22Rv1 (cell line): ENCODE data around the gene NR1I3.

Experiments
- H3K27ac ChIP-seq: fragments of 450-650 bp; 2 replicates; pipeline ENCODE4 v1.5.1; 2017
- CTCF ChIP-seq: fragments of 450-650 bp; IDR thresholded peaks from 2 replicates; pipeline ENCODE4 v1.5.1; 2017; ENCODE audit warnings: mild to moderate bottlenecking
- ZFX ChIP-seq: fragments of 450-650 bp; IDR thresholded peaks from 2 replicates; pipeline ENCODE4 v1.6.1; 2017; ENCODE audit warnings: antibody characterized with exemption, borderline replicate concordance

Gene NR1I3

DNA sequence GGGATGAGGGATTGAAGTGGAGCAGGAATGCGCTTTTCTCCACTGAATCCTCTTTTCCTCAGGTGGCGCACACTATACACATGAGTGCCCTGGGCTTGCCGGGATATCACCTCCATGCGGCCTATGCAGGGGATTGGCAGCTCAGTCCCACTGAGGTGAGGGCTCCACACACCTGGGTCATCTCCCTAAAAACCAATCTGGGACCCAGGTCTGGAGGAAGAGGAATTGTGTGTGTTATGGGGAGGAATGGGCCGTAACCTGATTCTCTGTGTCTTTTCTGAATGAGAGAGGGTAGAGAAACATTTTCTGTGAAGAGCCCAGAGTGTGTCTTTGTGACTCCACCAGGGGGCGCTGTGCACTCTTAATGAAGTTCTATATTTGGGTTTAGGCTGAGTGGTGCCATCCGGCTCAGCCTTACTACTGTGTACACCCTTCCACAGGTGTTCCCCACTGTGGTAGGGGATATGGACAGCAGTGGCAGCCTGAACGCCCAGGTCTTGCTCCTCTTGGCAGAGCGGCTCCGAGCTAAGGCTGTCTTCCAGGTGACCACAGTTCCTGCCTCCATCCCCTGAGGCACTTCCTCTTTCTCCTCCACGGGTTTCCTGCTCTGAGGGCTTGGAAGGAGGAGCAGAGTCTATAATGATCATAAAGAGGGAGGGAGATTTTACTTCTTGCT lies 10.7 kb downstream of the NR1I3 start:
- peak overlapping the region; percentile 84 for H3K27ac ChIP-seq
- peak; percentile 96 for TF ChIP-seq CTCF
- TF ChIP-seq ZFX, result no peak

GRCh38 chr1:161226759-161227158 lies 11.2 kb downstream of the NR1I3 start:
- TF ChIP-seq CTCF, result no peak
- no peak for TF ChIP-seq ZFX
- H3K27ac ChIP-seq, result peak overlapping the region; percentile 84

DNA sequence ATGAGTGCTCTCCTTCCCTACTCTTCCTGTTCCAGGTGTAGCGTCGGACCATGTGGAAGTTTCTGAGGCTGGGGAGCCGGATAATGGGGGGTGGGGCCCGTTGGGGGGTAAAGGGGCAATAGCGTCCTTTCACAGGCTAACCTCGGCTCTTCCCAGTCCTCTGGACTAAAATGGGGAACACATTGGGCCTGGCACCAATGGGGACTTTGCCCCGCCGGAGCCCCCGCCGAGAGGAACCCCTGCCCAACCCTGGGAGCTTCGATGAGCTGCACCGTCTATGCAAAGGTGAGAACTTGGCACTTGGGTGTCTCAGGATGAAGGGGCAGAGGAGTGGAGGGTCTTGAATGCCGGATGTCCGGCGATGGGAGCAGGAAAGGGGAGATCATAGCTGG lies 11.7 kb downstream of the NR1I3 start:
- peak overlapping the region; percentile 84 for H3K27ac ChIP-seq
- TF ChIP-seq ZFX, result no peak
- no peak for TF ChIP-seq CTCF

- H3K27ac ChIP-seq, result peak within 1 kb of the TSS; percentile 84
- TF ChIP-seq ZFX (no peak), CTCF (peak; percentile 90)
Measured at GRCh38 chr1:161225534-161226319, 12.3 kb downstream of the NR1I3 start, which contains the start of gene TOMM40L. TSS of gene TOMM40L (plus strand) at chr1:161226060. CDS start at chr1:161226490, 430 bp downstream.

DNA sequence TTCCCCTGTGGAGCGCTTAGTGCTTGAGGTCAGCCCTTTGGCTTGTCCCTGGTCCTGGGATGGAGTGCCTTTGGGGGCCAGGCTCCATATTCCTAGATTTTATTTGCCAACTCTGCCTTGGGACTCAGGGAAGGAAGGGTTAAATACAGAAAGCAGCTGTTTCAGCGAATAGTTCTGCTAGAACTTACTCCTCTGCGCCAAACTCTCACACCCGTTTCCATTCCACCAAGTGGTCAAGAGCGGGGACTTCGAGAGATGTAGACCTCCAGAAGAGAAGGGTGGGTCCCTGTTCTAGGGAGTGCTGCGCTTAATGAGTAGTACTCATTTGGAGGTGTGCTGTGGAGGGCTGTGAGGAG lies 12.8 kb downstream of the NR1I3 start:
- TF ChIP-seq CTCF (no peak), ZFX (no peak)
- peak overlapping the region; percentile 84 for H3K27ac ChIP-seq

- peak overlapping the region; percentile 84; the same call in 1 of the 2 replicates for H3K27ac ChIP-seq
Measured at GRCh38 chr1:161224695-161225087, 13.3 kb downstream of the NR1I3 start.

DNA sequence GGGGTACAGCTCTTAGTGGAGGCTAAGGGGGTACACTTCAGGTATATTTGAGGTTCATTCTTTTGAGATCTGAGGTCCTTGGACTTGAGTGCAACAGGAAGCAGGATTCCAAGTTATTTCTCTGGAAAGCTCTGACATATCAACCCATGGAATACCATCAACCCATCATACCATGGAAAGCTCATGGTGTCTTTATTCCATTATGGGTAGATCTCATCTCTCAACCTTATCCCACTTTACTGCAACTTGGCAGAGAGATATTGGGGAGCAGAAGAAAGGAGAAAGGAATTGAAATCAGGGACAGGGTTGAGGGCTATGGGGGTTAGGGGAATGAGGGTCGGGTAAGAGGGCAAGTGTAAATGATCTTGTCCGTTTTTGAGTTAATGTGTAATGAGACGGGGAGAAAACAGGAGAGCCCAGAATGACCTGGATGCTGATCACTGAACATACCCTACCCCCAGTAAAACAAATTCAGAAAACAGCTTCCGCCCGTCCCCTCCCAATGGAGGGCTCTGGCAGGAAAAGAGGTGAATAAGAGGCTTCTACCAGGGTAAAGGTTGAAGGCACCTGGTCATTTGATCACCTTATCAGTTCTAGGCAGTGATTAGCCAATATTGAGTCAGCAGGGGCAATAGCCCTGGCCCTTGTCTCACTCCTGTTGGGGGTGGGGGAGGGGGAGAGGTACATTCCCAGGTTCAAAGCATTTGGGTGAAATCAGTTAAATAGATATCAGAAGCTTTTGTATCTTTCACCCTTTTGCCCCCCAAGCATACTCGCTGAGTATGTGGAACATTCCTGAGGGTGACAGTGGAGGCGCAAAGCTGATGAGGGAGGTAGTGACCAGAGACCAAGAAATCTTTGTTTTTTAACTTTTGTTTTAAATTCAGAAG lies 14.0 kb downstream of the NR1I3 start:
- H3K27ac ChIP-seq, result no peak overlapping the region
- TF ChIP-seq ZFX (no peak), CTCF (no peak)
